ENCODE results near the gene PARP6. TPM values are rescaled to one million over a fixed set of nuclear protein-coding genes. Genes with fewer than 3 reads are reported as not detected.

The PARP6 gene
- total RNA-seq, 2 donors from 2014 or later = 87.3 to 92.1 TPM

DNA sequence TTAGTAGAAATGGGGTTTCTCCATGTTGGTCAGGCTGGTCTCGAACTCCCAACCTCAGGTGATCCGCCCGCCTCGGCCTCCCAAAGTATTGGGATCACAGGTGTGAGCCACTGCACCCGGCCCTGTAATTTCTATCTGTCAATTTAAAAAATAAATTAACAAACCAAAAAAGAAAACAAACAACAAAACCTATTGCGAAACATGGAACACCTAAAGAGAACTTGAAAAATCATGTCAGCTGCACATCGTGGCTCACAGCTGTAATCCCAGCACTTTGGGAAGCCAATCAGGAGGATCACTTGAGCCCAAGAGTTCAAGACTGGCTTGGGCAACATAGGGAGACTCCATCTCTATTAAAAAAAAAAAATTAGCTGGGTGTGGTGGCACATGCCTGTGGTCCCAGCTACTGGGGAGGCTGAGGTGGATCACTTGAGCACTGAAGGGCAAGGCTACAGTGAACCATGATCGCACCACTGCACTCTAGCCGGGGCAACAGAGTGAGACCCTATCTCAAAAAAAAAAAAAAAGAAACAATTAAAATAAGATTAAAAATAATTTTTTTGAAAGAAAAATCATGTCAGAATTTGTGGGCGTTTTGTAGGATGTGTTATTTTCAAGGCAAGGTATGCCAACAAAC lies 19.6 kb downstream of the PARP6 start:
- Histone ChIP-seq H3K9me3 (ENCODE audit: control insufficient read depth, low read length) (no peaks in the 10 kb centered on the region), H3K36me3 (ENCODE audit: control insufficient read depth, insufficient read depth, low read length) (peaks cover 91% of the 10 kb centered on the region), H3K4me1 (ENCODE audit: control insufficient read depth, insufficient read depth, low read length) (no peaks in the 10 kb centered on the region), H3K4me3 (ENCODE audit: low read length) (no peak overlapping the region), H3K9ac (ENCODE audit: extremely low read depth, low read length, poor library complexity, severe bottlenecking) (no peak overlapping the region), H3K27ac (ENCODE audit: low read depth, low read length) (no peak overlapping the region), H3K27me3 (ENCODE audit: control insufficient read depth, insufficient read depth, low read length, poor library complexity, severe bottlenecking) (no peaks in the 10 kb centered on the region)
- Mint-ChIP-seq H3K4me1 (peaks cover 13% of the 10 kb centered on the region), H3K9me3 (no peaks in the 10 kb centered on the region), H3K4me3 (no peak overlapping the region), H3K36me3 (ENCODE audit: low read depth) (peaks cover 88% of the 10 kb centered on the region), H3K27me3 (ENCODE audit: insufficient read depth) (no peaks in the 10 kb centered on the region), H3K27ac (no peak overlapping the region)
- 95 to 97% methylated on average over 3 to 8 of the region's 10 CpGs for WGBS, 2 experiments (ENCODE audit: insufficient coverage in 1 of 2, insufficient read length in 1 of 2)
- TF ChIP-seq CTCF (conservative IDR thresholded peaks at IDR 0.05) = no peak
- no peak for DNase-seq

DNA sequence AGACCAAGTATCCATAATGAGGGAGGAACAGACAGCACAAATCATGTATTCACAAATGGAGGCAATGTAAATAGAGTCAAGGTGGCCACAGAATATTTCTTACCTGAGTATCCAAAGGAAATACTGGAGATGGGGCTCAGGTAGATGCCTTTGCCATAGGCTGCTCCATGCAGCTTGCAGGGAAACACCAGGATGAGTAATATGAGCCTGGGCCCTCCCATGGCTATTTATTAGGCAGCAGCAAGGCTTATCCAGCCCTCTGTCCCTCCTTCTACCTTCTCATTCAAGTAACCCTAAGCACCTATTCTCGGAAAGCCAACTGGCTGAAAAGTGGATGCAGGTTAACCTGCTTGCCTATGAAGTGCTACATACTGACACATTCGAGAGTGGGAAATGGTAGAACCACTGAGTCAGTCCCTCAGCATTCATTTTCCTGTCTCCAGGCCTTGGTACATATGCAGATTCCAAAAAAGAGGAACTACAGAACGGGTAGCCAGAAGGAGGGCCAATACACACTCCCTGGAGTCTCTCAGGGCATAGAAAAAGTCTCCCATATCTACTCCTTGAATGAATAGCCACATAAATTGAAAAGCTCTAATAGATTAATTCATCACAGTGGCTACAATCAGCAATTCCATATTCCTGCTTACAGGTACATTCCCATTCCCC lies 23.1 kb downstream of the PARP6 start:
- H3K27me3 Mint-ChIP-seq (ENCODE audit: insufficient read depth) = peaks cover 3% of the 10 kb centered on the region
- H3K36me3 Mint-ChIP-seq (ENCODE audit: low read depth) = peaks cover 79% of the 10 kb centered on the region
- Histone ChIP-seq H3K9ac (ENCODE audit: extremely low read depth, low read length, poor library complexity, severe bottlenecking) (no peak overlapping the region), H3K4me3 (ENCODE audit: low read length) (no peak overlapping the region), H3K27me3 (ENCODE audit: control insufficient read depth, insufficient read depth, low read length, poor library complexity, severe bottlenecking) (no peaks in the 10 kb centered on the region), H3K36me3 (ENCODE audit: control insufficient read depth, insufficient read depth, low read length) (peaks cover 71% of the 10 kb centered on the region), H3K9me3 (ENCODE audit: control insufficient read depth, low read length) (no peaks in the 10 kb centered on the region), H3K4me1 (ENCODE audit: control insufficient read depth, insufficient read depth, low read length) (peaks cover 3% of the 10 kb centered on the region), H3K27ac (ENCODE audit: low read depth, low read length) (no peak overlapping the region)
- WGBS, 2 experiments (ENCODE audit: insufficient coverage in 1 of 2, insufficient read length in 1 of 2) = 94 to 95% methylated on average over 2 to 3 of the region's 3 CpGs
- no peak overlapping the region for H3K4me3 Mint-ChIP-seq
- TF ChIP-seq CTCF (conservative IDR thresholded peaks at IDR 0.05) = no peak
- H3K9me3 Mint-ChIP-seq = no peaks in the 10 kb centered on the region
- no peak for DNase-seq
- H3K27ac Mint-ChIP-seq = no peak overlapping the region
- peaks cover 24% of the 10 kb centered on the region for H3K4me1 Mint-ChIP-seq

DNA sequence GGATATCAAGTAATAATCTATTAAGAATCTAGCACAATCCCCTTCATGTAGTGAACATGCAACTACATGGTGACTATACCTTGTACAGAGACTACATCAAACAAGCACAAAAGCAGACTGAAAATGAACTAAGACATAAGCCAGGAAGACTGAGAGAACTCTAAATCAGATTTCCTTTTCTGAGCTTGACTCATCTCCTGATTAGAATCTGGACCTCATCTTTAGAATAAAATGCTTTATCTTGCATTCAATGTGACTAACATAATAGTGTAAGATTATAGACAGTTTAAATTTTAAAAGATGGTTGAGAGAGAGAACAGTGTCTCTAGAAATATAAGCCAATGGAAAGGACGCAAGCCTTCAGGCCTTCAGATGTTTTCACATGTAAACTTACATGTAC lies 23.8 kb downstream of the PARP6 start:
- DNase-seq = no peak
- no peak overlapping the region for H3K4me3 Mint-ChIP-seq
- no peak for TF ChIP-seq CTCF (conservative IDR thresholded peaks at IDR 0.05)
- WGBS, 2 experiments (ENCODE audit: insufficient coverage in 1 of 2, insufficient read length in 1 of 2) = 100% methylated on average over 1 of the region's 1 CpG; no CpG with 5 or more reads in 1 of the 2 experiments
- H3K4me1 ChIP-seq (ENCODE audit: control insufficient read depth, insufficient read depth, low read length) = peaks cover 9% of the 10 kb centered on the region
- H3K9me3 ChIP-seq (ENCODE audit: control insufficient read depth, low read length) = no peaks in the 10 kb centered on the region
- no peaks in the 10 kb centered on the region for H3K27me3 ChIP-seq (ENCODE audit: control insufficient read depth, insufficient read depth, low read length, poor library complexity, severe bottlenecking)
- H3K36me3 ChIP-seq (ENCODE audit: control insufficient read depth, insufficient read depth, low read length) = peaks cover 67% of the 10 kb centered on the region
- H3K9me3 Mint-ChIP-seq = no peaks in the 10 kb centered on the region
- H3K9ac ChIP-seq (ENCODE audit: extremely low read depth, low read length, poor library complexity, severe bottlenecking) = no peak overlapping the region
- H3K4me1 Mint-ChIP-seq = peaks cover 31% of the 10 kb centered on the region
- H3K4me3 ChIP-seq (ENCODE audit: low read length) = no peak overlapping the region
- peaks cover 3% of the 10 kb centered on the region for H3K27me3 Mint-ChIP-seq (ENCODE audit: insufficient read depth)
- H3K27ac ChIP-seq (ENCODE audit: low read depth, low read length) = no peak overlapping the region
- no peak overlapping the region for H3K27ac Mint-ChIP-seq
- peaks cover 73% of the 10 kb centered on the region for H3K36me3 Mint-ChIP-seq (ENCODE audit: low read depth)

Data from endodermal cell (in vitro differentiated cells).